Astrocyte of the hippocampus (primary cell): ENCODE data around the gene MARCKSL1.
"Not testable (repeated sequence)": the region's sequence is repeated elsewhere in the genome, so short reads cannot be mapped to it uniquely, and the experiment has no call there.

Source experiments
- DNase-seq: peaks from one replicate; pipeline ENCODE4 v3.0.0; 2011; ENCODE audit warnings: low read depth, low spot score

MARCKSL1 gene

DNA sequence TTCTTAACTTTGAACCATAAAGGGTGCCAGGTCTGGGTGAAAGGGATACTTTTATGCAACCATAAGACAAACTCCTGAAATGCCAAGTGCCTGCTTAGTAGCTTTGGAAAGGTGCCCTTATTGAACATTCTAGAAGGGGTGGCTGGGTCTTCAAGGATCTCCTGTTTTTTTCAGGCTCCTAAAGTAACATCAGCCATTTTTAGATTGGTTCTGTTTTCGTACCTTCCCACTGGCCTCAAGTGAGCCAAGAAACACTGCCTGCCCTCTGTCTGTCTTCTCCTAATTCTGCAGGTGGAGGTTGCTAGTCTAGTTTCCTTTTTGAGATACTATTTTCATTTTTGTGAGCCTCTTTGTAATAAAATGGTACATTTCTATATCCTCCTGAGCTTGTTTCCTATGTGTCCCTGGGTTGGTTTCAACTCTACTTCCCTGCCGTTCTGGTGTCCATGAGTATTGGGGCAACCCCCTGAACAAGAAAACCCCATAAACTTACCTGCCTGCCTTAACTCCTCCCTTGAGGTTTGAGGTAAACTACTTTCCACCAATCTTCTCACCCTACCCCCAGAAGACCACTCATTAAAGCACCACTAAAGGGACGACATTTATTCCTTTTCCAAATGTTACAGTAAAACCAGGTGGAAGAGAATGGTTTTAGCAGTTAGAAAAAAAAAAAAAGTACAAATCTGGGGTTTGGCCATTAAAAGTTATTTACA, 2.6 kb downstream of the MARCKSL1 start:
- DNase-seq: no peak

- no peak for DNase-seq
Observed at GRCh38 chr1:32332290-32333079, 3.5 kb downstream of the MARCKSL1 start.

DNA sequence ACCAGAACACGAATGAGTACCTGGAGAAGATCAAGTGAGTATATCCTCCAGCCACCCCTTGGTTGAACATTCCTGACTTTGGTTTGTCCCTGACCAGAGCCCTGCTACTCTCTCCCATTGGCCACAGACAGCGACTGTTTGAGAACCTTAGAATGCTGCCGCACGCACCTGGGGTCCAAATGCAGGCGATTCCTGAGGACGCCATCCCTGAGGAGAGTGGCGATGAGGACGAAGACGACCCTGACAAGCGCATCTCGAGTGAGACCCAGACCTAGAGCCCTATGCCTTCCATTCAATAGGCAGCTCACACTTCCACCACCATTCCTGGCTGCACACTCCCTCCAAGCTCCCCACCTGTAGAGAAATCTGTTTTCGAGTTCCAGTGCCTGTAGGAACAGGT, 4.5 kb downstream of the MARCKSL1 start:
- DNase-seq: no peak

DNA sequence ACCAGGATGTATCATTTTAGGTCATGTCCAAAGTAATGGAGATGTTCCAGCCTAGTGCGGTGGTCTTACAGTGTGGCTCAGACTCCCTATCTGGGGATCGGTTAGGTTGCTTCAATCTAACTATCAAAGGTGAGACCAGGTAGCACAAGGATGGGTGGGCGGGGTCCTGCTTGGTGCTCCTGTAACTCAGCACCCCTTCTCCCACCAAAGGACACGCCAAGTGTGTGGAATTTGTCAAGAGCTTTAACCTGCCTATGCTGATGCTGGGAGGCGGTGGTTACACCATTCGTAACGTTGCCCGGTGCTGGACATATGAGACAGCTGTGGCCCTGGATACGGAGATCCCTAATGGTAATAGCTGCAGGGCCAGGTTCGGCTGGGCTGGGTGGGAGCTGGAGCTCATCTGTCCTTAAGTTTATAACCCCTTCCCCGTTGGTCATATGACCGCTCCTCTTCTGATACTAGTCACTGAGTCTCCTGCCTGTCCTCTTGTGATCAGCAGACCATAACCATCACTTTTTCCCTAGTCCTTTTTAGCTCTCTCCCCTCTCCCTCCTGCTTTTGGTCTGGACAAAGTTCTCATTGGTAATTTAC, 5.4 kb downstream of the MARCKSL1 start:
- DNase-seq: no peak

DNA sequence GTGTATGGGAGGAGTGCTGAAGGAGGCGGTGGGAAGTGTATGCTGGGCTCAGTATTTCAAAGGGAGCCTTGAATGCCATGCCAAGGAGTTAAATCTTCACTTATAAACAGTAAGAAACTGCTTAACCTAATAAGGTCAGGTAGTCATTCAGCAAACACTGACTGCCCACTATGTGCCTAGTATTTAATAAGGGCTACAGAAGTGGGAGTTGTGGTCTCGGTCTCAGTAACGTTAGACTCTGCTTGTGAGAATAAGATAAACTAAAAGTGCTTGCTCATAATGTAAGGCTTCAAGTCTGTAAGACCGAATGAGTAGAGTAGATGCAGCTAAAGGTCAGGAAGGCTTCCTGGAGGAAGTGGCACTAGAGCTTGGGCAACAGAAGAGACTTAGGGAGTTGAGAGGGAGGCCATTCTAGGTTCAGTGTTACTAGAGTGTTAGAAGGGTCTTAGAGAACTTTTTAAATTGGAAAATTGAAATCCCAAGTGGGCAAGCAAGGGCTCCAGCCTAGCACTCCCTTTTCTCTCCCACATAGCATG, 6.0 kb downstream of the MARCKSL1 start:
- no peak for DNase-seq

GRCh38 chr1:32327204-32327603, 8.8 kb downstream of the MARCKSL1 start:
- DNase-seq: no peak

GRCh38 chr1:32321712-32322291, 14.2 kb downstream of the MARCKSL1 start:
- no peak for DNase-seq

DNA sequence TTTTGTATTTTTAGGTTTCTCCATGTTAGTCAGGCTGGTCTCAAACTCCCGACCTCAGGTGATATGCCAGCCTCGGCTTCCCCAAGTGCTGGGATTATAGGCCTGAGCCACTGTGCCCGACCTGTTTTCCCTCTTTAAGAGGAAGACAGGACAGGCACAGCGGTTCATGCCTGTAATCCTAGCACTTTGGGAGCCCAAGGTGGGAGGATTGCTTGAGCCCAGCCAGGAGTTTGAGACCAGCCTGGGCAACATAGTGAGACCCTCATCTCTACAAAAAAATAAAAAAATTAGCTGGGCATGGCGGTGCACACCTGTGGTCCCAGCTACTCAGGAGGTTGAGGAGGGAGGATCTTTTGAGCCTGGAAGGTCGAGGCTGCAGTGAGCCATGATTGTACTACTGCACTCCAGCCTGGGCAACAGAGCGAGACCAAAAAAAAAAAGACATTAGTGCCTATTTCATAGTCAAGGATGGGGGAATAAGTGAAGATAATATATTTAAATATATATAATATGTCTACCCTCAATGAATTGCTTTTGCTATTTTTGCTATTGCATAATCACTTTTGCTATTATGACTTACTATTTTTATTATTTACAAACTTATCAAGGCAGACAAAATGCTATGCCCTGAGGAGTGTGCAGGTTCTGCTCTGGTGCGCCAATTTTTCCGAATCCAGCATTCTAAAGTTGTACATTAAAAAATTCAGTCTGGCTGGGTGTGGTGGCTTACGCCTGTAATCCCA, 17.7 kb downstream of the MARCKSL1 start:
- no peak for DNase-seq

DNA sequence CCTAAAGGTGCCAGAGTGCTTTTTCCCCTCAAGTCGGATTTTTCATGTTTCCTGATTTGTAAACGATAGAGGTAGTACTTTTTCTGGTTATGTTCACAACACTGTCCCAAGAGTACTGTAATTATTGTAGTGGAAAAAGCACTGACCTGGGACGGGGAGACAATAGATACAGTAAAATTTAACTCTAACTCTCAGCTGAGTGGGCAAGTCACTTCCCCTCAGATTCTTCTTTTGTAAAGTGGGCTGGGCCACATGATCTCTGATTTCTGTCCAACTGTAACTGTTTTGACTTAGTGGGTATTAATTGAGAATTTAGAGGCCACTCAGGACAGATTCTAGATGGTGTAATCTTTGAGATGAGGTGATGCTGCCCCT, 19.1 kb downstream of the MARCKSL1 start:
- DNase-seq: no peak

GRCh38 chr1:32311709-32312393, 24.2 kb downstream of the MARCKSL1 start:
- no peak for DNase-seq

DNA sequence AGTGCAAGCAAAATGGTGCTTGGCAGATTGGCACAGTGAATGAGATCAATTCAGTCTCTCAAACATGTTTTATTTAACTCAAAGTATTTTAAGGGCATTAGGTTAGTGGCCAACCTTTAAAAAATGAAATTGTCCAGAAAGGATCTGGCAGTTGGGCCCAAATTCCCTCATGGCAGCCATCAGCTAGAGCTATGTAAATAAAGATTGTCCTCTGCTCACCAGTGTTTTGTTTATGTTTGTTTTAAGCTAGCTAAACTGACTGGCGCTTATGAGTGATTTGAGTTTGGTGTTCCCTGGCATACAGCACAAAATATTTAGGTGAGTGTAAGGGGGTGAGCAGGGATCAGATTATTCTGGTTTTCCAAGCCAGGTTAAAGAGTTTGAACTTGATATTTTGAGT, 26.1 kb downstream of the MARCKSL1 start:
- DNase-seq: no peak

DNA sequence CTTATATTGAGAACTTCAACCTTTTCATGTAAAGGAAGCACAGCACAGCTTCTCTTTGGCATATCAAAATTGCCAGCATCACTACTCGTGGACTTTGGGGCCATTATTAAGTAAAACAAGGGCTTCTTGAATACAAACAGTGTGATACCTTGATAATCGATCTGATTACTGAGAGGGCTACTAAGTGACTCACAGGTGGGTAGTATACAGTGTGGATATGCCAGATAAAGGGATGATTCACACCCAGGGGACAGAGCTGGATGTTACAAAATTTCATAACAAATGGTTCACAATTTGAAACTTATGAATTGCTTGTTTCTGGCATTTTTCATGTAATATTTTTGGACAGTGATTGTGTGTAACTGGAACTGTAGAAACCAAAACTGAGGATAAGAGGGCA, 28.7 kb downstream of the MARCKSL1 start:
- no peak for DNase-seq

GRCh38 chr1:32305310-32305709, 30.7 kb downstream of the MARCKSL1 start:
- DNase-seq: no peak

DNA sequence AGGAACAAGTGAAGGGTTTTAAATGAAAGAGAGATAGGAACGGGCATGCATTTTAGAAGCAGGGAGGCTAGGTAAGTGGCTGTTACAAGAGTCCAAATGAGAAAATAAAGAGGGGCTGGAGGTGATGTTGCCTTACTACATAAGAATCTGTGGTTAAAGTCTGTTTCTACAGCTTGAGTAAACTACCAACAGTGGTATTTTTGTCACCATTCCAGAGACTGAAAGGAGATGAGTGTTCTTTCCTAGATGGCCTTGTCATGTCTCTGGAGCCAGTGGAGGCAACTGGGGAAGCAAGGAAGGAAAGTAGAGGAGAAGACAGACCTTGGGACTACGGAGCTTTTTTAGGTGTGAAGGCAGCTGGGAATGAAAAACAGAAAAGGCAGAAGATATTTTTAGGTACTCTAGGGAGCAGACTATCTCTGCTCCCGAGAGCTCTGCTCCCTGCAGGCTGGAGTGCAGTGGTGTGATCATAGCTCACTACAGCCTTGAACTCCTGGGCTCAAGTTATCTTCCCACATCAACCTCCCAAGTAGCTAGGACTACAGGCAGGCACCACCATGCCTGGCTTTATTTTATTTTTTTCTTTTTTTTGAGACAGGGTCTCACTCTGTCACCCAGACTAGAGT, 31.9 kb downstream of the MARCKSL1 start:
- peak; percentile 37 for DNase-seq

GRCh38 chr1:32303358-32303757, 32.7 kb downstream of the MARCKSL1 start:
- no peak for DNase-seq

- no peak for DNase-seq
Observed at GRCh38 chr1:32299327-32299726, 36.7 kb downstream of the MARCKSL1 start.

DNA sequence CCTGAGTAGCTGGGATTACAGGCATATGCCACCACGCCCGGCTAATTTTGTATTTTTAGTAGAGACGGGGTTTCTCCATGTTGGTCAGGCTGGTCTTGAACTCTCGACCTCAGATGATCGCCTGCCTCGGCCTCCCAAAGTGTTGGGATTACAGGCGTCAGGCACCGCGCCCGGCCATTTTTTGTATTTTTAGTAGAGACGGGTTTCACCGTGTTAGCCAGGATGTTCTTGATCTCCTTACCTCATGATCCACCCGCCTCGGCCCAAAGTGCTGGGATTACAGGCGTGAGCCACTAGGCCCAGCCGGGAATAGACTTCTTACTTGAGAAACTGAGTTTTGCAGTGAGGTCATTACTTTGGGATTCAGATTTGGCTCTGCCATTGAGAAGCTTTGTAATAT, 37.8 kb downstream of the MARCKSL1 start:
- DNase-seq: not testable (repeated sequence)

DNA sequence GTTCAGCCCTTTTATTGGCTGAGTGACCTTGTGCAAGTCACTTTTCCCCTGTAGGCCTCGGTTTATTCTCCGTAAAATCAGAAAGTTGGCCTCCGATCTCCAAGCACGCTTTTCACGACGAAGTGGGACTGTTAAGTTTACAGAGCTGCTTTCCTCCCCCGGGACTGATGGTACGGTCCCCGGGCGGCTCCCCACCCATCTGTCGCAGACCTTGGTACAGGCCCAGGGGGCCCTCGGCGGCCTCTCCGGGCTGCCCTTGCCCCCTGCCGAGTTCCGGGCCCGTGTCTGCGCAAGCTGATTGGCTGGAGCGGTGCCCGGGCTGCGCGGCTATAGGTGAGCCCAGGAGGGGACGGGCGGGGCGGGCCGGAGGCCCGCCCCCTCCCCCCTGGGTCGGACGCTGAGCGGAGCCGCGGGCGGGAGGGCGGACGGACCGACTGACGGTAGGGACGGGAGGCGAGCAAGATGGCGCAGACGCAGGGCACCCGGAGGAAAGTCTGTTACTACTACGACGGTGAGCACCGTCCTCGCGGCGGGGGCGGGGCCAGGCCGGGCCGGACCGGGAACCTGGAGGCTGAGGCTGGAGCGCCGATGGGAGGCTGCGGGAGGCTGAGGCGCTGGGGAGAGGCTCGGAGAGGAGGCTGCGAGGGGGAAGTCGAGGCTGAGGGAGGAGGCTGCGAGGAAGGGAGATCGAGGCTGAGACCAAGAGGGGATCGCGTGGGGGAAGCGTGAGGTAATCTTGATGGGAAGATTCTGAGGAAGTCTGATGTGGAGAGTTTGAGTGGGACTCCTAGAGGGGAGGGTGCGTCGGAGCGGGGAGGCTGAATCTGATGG, 44.1 kb downstream of the MARCKSL1 start, which contains the start of gene HDAC1:
TSS of gene HDAC1 (plus strand) at position 376 of the 831 bp plus-strand sequence. CDS start at position 463, 87 bp downstream.
- peak; percentile 98 for DNase-seq

DNA sequence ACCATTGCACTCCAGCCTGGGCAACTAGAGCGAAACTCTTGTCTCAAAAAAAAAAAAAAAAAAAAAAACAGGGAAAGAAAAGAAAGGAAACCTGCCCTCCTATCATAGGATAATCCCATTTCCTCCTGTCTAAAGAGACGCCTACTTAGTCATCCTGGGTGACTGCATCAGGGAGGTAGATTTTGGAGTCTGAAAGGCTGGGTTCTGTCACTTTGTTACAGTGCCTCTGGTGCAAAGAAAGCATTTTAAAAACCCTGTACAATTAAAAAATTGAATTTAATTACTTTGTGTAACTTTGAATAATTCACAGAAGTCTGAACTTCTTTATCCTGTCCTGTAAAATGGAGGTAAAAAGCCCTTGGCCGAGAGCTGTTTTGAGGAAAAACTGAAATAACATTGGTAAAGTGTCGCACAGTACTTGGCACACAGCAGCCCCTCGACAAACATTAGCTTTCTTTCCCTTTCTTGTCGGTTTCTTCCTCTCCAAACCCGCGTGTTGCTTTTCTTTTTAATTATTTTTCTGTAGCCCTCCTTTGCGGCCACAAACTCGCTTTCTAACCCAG, 44.8 kb downstream of the MARCKSL1 start:
- DNase-seq: peak; percentile 29
